NCI-H146 treated with DMSO at 0.1 percent for 48 hours (cell line): Measurements from ENCODE around the gene GIGYF1.
A peak's percentile ranks its signal among the peaks of the same experiment; 100 is the strongest.
"Not testable (repeated sequence)": the region's sequence is repeated elsewhere in the genome, so short reads cannot be mapped to it uniquely, and the experiment has no call there.

Experiments
- DNase-seq: peaks from one replicate; lab custom pipeline; 2025; ENCODE audit not compliant: unreplicated experiment; lab: John Stamatoyannopoulos, UW

Gene GIGYF1

GRCh38 chr7:100708395-100708794 is 14.3 kb upstream of the GIGYF1 start:
- no peak for DNase-seq

- DNase-seq: no peak
These were observed 12.7 kb upstream of the GIGYF1 start for GRCh38 chr7:100706672-100707311.

GRCh38 chr7:100705753-100706671 is 12.0 kb upstream of the GIGYF1 start, which contains the start of gene POP7:
POP7 (plus strand) TSS chr7:100706121; CDS start chr7:100706831, 710 bp downstream.
- DNase-seq: peak; percentile 91

GRCh38 chr7:100705320-100705752 is 11.3 kb upstream of the GIGYF1 start:
- peak; percentile 33 for DNase-seq

GRCh38 chr7:100701089-100701488 is 7.0 kb upstream of the GIGYF1 start:
- DNase-seq: not testable (repeated sequence)

- DNase-seq: no peak
These were observed 5.0 kb upstream of the GIGYF1 start for GRCh38 chr7:100699018-100699417.

- no peak for DNase-seq
These were observed 2.1 kb upstream of the GIGYF1 start for GRCh38 chr7:100696123-100696521.

- DNase-seq: no peak
These were observed 545 bp downstream of the GIGYF1 start for GRCh38 chr7:100693312-100694097.

- no peak for DNase-seq
These were observed 1.5 kb downstream of the GIGYF1 start for GRCh38 chr7:100692578-100692961.

GRCh38 chr7:100691676-100692577 is 2.1 kb downstream of the GIGYF1 start:
- no peak for DNase-seq

GRCh38 chr7:100689230-100690135 is 4.6 kb downstream of the GIGYF1 start:
- DNase-seq: no peak

GRCh38 chr7:100688326-100688860 is 5.7 kb downstream of the GIGYF1 start:
- DNase-seq: no peak

- DNase-seq: no peak
These were observed 6.2 kb downstream of the GIGYF1 start for GRCh38 chr7:100687751-100688300.

GRCh38 chr7:100687261-100687660 is 6.8 kb downstream of the GIGYF1 start:
- no peak for DNase-seq

GRCh38 chr7:100686822-100687211 is 7.2 kb downstream of the GIGYF1 start:
- DNase-seq: no peak

- DNase-seq: no peak
These were observed 7.7 kb downstream of the GIGYF1 start for GRCh38 chr7:100686201-100686821.

- DNase-seq: no peak
These were observed 8.4 kb downstream of the GIGYF1 start for GRCh38 chr7:100685631-100686145.

- no peak for DNase-seq
These were observed 8.9 kb downstream of the GIGYF1 start for GRCh38 chr7:100685049-100685605.
